ENCODE data around the gene ZNF513.
"Not testable (repeated sequence)": the region's sequence is repeated elsewhere in the genome, so short reads cannot be mapped to it uniquely, and the experiment has no call there.

The ZNF513 gene

DNA sequence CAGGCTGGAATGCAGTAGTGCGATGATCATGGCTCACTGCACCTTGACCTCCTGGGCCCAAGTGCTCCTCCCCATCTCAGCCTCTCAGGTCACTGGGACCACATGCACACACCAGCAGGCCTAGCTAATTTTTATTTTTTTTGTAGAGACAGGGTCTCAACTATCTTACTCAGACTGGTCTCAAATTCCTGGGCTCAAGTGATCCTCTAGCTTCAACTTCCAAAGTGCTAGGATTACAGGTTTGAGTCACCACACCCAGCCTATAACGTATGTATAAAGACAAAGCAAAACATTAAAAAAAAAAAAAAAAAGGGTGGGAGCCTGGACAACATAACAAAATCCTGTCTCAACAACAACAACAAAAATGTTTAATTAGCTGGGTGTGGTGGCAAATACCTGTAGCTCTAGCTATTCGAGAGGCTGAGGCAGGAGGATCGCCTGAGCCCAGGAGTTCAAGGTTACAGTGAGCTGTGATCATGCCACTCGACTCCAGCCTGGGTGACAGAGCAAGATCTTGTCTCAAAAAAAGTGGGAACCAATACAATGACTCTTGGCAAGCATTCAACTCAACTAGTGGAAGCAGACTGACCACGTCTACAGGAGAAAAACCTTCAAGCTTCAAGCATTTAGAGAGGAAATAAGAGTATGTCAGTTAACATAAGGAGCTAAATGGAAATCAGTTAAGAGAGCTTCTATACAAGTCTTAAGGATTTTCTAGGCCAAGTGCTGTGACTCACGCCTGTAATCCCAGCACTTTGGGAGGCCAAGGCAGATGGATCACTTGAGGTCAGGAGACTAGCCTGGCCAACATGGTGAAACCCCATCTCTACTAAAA lies 26.6 kb downstream of the ZNF513 start:
- TF ChIP-seq CTCF (IDR thresholded peaks at IDR 0.05; ENCODE audit: low read depth, low read length), result no peak
- no peak overlapping the region for H3K4me3 ChIP-seq (ENCODE audit: low read depth, low read length)
- in situ Hi-C loops (cut with HindIII; ENCODE audit: low sequenced_read_pairs), result no loop called here
- peak; percentile 11 for DNase-seq (ENCODE audit: low read depth, low spot score)

GRCh38 chr2:27353386-27353761 lies 27.2 kb downstream of the ZNF513 start:
- DNase-seq (ENCODE audit: low read depth, low spot score); H3K4me3 ChIP-seq (ENCODE audit: low read depth, low read length); in situ Hi-C loops (cut with HindIII; ENCODE audit: low sequenced_read_pairs): not testable (repeated sequence)

GRCh38 chr2:27351802-27352598 lies 28.5 kb downstream of the ZNF513 start:
- no peak for TF ChIP-seq CTCF (IDR thresholded peaks at IDR 0.05; ENCODE audit: low read depth, low read length)
- DNase-seq (ENCODE audit: low read depth, low spot score), result no peak
- no peak overlapping the region for H3K4me3 ChIP-seq (ENCODE audit: low read depth, low read length)
- in situ Hi-C loops (cut with HindIII; ENCODE audit: low sequenced_read_pairs), result no loop called here

GRCh38 chr2:27350106-27350693 lies 30.3 kb downstream of the ZNF513 start:
- in situ Hi-C loops (cut with HindIII; ENCODE audit: low sequenced_read_pairs), result no loop called here
- H3K4me3 ChIP-seq (ENCODE audit: low read depth, low read length), result no peak overlapping the region
- no peak for DNase-seq (ENCODE audit: low read depth, low spot score)
- TF ChIP-seq CTCF (IDR thresholded peaks at IDR 0.05; ENCODE audit: low read depth, low read length), result no peak

DNA sequence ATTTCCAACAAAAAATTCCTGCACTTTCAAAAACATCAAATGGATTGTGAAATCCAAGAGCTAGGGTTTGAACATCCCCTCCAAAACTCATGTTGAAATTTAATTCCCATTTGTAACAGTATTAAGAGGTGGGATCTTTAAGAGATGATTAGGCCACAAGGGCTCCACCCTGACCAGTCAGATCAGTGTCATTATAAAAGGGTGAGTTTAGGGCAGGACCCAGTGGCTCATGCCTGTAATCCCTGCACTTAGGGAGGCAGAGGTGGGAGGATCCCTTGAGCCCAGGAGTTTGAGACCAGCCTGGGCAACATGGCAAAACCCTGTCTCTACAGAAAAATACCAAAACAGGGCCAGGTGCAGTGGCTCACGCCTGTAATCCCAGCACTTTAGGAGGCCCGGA lies 32.9 kb downstream of the ZNF513 start:
- H3K4me3 ChIP-seq (ENCODE audit: low read depth, low read length), result no peak overlapping the region
- TF ChIP-seq CTCF (IDR thresholded peaks at IDR 0.05; ENCODE audit: low read depth, low read length), result no peak
- DNase-seq (ENCODE audit: low read depth, low spot score), result no peak
- in situ Hi-C loops (cut with HindIII; ENCODE audit: low sequenced_read_pairs), result no loop called here

DNA sequence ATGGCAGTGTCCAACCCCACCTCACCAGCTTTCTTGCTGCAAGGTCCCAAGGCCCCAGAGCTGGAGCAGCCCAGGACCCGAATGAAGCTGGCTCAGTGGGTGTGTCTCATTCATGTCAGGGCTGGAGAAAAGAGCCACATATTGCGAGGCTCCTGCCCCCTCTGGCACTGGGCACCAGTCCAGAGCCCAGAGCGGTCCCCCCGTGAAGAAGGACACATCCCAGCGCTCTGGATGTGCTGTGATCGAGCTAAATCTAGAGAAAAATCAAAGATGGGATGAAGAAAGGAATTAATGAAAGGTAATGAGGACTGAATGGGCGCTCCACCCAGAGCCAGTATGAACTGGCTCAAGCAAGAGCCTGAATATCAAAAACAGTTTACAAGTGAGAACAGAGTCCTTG lies 44.4 kb downstream of the ZNF513 start:
- H3K4me3 ChIP-seq (ENCODE audit: low read depth, low read length), result no peak overlapping the region
- in situ Hi-C loops (cut with HindIII; ENCODE audit: low sequenced_read_pairs), result no loop called here
- DNase-seq (ENCODE audit: low read depth, low spot score), result no peak
- no peak for TF ChIP-seq CTCF (IDR thresholded peaks at IDR 0.05; ENCODE audit: low read depth, low read length)

GRCh38 chr2:27335311-27335710 lies 45.2 kb downstream of the ZNF513 start:
- no peak for DNase-seq (ENCODE audit: low read depth, low spot score)
- H3K4me3 ChIP-seq (ENCODE audit: low read depth, low read length), result no peak overlapping the region
- no peak for TF ChIP-seq CTCF (IDR thresholded peaks at IDR 0.05; ENCODE audit: low read depth, low read length)
- in situ Hi-C loops (cut with HindIII; ENCODE audit: low sequenced_read_pairs), result no loop called here
